ENCODE data around the gene NOVA1. TPM values are rescaled to one million over a fixed set of nuclear protein-coding genes. Genes with fewer than 3 reads are reported as not detected.
A peak's percentile ranks its signal among the peaks of the same experiment; 100 is the strongest.

NOVA1 gene
- polyA plus RNA-seq, 2 of the 4 experiments (the other 2 are of a cell fraction): 5.1 to 9.8 TPM

DNA sequence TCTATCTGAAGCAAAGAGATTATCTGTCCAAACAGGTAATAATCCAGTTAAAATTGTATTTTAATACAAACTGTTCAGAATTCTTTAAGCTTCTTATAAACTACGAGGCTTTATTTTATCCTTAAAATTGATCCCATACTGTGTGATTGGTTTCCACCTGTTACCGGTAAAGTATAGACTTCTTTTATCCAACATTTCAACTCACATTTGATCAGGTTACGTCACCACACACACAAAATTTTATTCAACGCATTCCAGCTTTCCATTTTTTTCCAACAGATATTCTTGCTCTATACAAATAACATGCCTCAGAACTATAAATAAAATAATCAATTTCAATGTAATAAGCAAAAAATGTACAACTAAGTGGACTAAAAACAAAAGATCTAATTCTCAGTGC is 4.5 kb downstream of the NOVA1 start:
- 92% methylated on average over 4 of the region's 4 CpGs for WGBS (ENCODE audit: missing lambda C conversion rate)

GRCh38 chr14:26589925-26590324 is 7.9 kb downstream of the NOVA1 start:
- ATAC-seq (no peak), DNase-seq (ENCODE audit: low read depth in 1 of 2, low spot score in 1 of 2) (no peak), FAIRE-seq (no peak)
- H3K4me2 ChIP-seq: no peak overlapping the region
- POLR2A ChIA-PET: no interaction called here
- no peaks in the 10 kb centered on the region for H3K4me1 ChIP-seq
- TF ChIP-seq MAFK (IDR thresholded peaks at IDR 0.05; ENCODE audit: partially characterized antibody) (no peak), BHLHE40 (IDR thresholded peaks at IDR 0.05; ENCODE audit: low read depth, low read length) (no peak), EP300 (IDR thresholded peaks at IDR 0.05) (no peak), TFCP2L1 (CRISPR knock-in tag; IDR thresholded peaks at IDR 0.05) (no peak), JUN (IDR thresholded peaks at IDR 0.05) (no peak), CBX8 (IDR thresholded peaks at IDR 0.05) (no peak), SMC3 (IDR thresholded peaks at IDR 0.05) (no peak), KDM1A (IDR thresholded peaks at IDR 0.05; ENCODE audit: low read depth) (no peak), USF2 (IDR thresholded peaks at IDR 0.05) (no peak), ZNF302 (CRISPR knock-in tag; IDR thresholded peaks at IDR 0.05) (no peak), SREBF2 (IDR thresholded peaks at IDR 0.05) (no peak), HEYL (CRISPR knock-in tag; IDR thresholded peaks at IDR 0.05) (no peak), ESRRA (IDR thresholded peaks at IDR 0.05; ENCODE audit: borderline replicate concordance, low read length) (no peak), RFX5 (IDR thresholded peaks at IDR 0.05) (no peak), HDAC2 (IDR thresholded peaks at IDR 0.05) (no peak), FOXS1 (CRISPR knock-in tag; IDR thresholded peaks at IDR 0.05) (no peak), ELK1 (IDR thresholded peaks at IDR 0.05; ENCODE audit: low read depth, low read length) (no peak), FOSL2 (IDR thresholded peaks at IDR 0.05) (no peak), FOSL2 (CRISPR knock-in tag; IDR thresholded peaks at IDR 0.05) (no peak)
- TF ChIP-seq, protein P1, sequence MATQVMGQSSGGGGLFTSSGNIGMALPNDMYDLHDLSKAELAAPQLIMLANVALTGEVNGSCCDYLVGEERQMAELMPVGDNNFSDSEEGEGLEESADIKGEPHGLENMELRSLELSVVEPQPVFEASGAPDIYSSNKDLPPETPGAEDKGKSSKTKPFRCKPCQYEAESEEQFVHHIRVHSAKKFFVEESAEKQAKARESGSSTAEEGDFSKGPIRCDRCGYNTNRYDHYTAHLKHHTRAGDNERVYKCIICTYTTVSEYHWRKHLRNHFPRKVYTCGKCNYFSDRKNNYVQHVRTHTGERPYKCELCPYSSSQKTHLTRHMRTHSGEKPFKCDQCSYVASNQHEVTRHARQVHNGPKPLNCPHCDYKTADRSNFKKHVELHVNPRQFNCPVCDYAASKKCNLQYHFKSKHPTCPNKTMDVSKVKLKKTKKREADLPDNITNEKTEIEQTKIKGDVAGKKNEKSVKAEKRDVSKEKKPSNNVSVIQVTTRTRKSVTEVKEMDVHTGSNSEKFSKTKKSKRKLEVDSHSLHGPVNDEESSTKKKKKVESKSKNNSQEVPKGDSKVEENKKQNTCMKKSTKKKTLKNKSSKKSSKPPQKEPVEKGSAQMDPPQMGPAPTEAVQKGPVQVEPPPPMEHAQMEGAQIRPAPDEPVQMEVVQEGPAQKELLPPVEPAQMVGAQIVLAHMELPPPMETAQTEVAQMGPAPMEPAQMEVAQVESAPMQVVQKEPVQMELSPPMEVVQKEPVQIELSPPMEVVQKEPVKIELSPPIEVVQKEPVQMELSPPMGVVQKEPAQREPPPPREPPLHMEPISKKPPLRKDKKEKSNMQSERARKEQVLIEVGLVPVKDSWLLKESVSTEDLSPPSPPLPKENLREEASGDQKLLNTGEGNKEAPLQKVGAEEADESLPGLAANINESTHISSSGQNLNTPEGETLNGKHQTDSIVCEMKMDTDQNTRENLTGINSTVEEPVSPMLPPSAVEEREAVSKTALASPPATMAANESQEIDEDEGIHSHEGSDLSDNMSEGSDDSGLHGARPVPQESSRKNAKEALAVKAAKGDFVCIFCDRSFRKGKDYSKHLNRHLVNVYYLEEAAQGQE (IDR thresholded peaks at IDR 0.05): no peak
- H3K9me3 ChIP-seq: no peaks in the 10 kb centered on the region
- no peak overlapping the region for H3K27ac ChIP-seq
- H3K4me3 ChIP-seq: no peak overlapping the region
- CTCF ChIA-PET: no interaction called here
- 85% methylated on average over 1 of the region's 1 CpG for WGBS (ENCODE audit: missing lambda C conversion rate)

More for the DNA sequence above, 4.5 kb downstream of the NOVA1 start:
- peak; percentile 36 for FAIRE-seq
- POLR2A ChIA-PET: no interaction called here
- H3K4me1 ChIP-seq: peaks cover 12% of the 10 kb centered on the region; the same call in 2 of the 3 replicates
- no peak for DNase-seq (ENCODE audit: low read depth in 1 of 2, low spot score in 1 of 2)
- no peak for ATAC-seq
- no peak overlapping the region for H3K4me3 ChIP-seq
- CTCF ChIA-PET: no interaction called here
- TF ChIP-seq POLR2A (IDR thresholded peaks at IDR 0.05; ENCODE audit: low read length) (no peak), HOXB13 (CRISPR knock-in tag; IDR thresholded peaks at IDR 0.05; ENCODE audit: low read depth) (no peak), RCOR1 (IDR thresholded peaks at IDR 0.05; ENCODE audit: low read depth, low read length) (no peak), RFX5 (IDR thresholded peaks at IDR 0.05) (no peak), EHF (CRISPR knock-in tag; IDR thresholded peaks at IDR 0.05) (no peak), FOXS1 (CRISPR knock-in tag; IDR thresholded peaks at IDR 0.05) (no peak), ZSCAN20 (CRISPR knock-in tag; IDR thresholded peaks at IDR 0.05) (no peak), SMC3 (IDR thresholded peaks at IDR 0.05) (no peak), BHLHE40 (IDR thresholded peaks at IDR 0.05; ENCODE audit: low read depth, low read length) (no peak)
- TF ChIP-seq, protein P2, sequence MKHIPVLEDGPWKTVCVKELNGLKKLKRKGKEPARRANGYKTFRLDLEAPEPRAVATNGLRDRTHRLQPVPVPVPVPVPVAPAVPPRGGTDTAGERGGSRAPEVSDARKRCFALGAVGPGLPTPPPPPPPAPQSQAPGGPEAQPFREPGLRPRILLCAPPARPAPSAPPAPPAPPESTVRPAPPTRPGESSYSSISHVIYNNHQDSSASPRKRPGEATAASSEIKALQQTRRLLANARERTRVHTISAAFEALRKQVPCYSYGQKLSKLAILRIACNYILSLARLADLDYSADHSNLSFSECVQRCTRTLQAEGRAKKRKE (CRISPR knock-in tag; IDR thresholded peaks at IDR 0.05; ENCODE audit: low read depth): no peak
- TF ChIP-seq, protein P3, sequence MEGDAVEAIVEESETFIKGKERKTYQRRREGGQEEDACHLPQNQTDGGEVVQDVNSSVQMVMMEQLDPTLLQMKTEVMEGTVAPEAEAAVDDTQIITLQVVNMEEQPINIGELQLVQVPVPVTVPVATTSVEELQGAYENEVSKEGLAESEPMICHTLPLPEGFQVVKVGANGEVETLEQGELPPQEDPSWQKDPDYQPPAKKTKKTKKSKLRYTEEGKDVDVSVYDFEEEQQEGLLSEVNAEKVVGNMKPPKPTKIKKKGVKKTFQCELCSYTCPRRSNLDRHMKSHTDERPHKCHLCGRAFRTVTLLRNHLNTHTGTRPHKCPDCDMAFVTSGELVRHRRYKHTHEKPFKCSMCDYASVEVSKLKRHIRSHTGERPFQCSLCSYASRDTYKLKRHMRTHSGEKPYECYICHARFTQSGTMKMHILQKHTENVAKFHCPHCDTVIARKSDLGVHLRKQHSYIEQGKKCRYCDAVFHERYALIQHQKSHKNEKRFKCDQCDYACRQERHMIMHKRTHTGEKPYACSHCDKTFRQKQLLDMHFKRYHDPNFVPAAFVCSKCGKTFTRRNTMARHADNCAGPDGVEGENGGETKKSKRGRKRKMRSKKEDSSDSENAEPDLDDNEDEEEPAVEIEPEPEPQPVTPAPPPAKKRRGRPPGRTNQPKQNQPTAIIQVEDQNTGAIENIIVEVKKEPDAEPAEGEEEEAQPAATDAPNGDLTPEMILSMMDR (IDR thresholded peaks at IDR 0.05): no peak
- TF ChIP-seq, protein P4, sequence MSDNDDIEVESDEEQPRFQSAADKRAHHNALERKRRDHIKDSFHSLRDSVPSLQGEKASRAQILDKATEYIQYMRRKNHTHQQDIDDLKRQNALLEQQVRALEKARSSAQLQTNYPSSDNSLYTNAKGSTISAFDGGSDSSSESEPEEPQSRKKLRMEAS (IDR thresholded peaks at IDR 0.05): no peak
- H3K4me2 ChIP-seq: no peak overlapping the region
- H3K9me3 ChIP-seq: no peaks in the 10 kb centered on the region
- H3K27ac ChIP-seq: no peak overlapping the region
